Lower lobe of right lung (tissue), 2 donors: ENCODE results near the gene IRAK2. TPM values are rescaled to one million over a fixed set of nuclear protein-coding genes. Genes with fewer than 3 reads are reported as not detected.
"Not testable (repeated sequence)": the region's sequence is repeated elsewhere in the genome, so short reads cannot be mapped to it uniquely, and the experiment has no call there.

ENCODE experiments used
- ATAC-seq, 2 donors: fragments of 200-7000 bp; cut with Tn5 transposase; one replicate each; pipeline ENCODE4 v1.9.1; 2020 to 2022; ENCODE audit warnings: mild to moderate bottlenecking in 2 of 2, moderate library complexity in 2 of 2
- DNase-seq: peaks from one replicate; pipeline ENCODE4 v3.0.0-alpha.2; 2020
- H3K27ac ChIP-seq: fragments of 200-600 bp; one replicate; pipeline ENCODE4 v1.8.0; 2022
- H3K27me3 ChIP-seq: fragments of 200-600 bp; one replicate; pipeline ENCODE4 v1.8.0; 2022; ENCODE audit warnings: low read depth
- H3K36me3 ChIP-seq: fragments of 200-600 bp; one replicate; pipeline ENCODE4 v1.8.0; 2022; ENCODE audit warnings: mild to moderate bottlenecking
- H3K4me1 ChIP-seq: fragments of 200-600 bp; one replicate; pipeline ENCODE4 v1.8.0; 2022
- H3K4me3 ChIP-seq: fragments of 200-600 bp; one replicate; pipeline ENCODE4 v1.8.0; 2022; ENCODE audit warnings: mild to moderate bottlenecking
- H3K9me3 ChIP-seq: fragments of 200-600 bp; one replicate; pipeline ENCODE4 v1.8.0; 2022
- CTCF ChIP-seq: fragments of 200-600 bp; IDR thresholded peaks from one replicate; pipeline ENCODE4 v1.8.0; 2022; ENCODE audit warnings: antibody characterized with exemption, mild to moderate bottlenecking
- intact Hi-C: fragments of 100-400 bp; cut with DNase I; formaldehyde crosslinking; loops from one replicate; pipeline ENCODE4 v1.11.0; 2022
- total RNA-seq: library from RNA; stranded (reverse); fragmentation: NEBNext Ultra II Directional; extraction: Animal tissue kit (Norgen Biotek cat#: 25700); gene quantifications from one replicate; pipeline ENCODE4 v1.2.1, GENCODE V29; 2021
- donor health status: DM: no; HTN: yes; CAD: no; lungs with severe emphysema.

IRAK2 gene
- total RNA-seq, 1 donor from 2014 or later = 3.9 TPM

- ATAC-seq (no peak), DNase-seq (no peak)
- Histone ChIP-seq H3K4me3 (no peak overlapping the region), H3K27me3 (no peaks in the 10 kb centered on the region), H3K27ac (no peak overlapping the region), H3K36me3 (peaks cover 56% of the 10 kb centered on the region), H3K4me1 (peaks cover 7% of the 10 kb centered on the region), H3K9me3 (no peaks in the 10 kb centered on the region)
- intact Hi-C loops = no loop called here
- no peak for TF ChIP-seq CTCF
These were observed 97.3 kb downstream of the IRAK2 start for GRCh38 chr3:10262027-10262426.

GRCh38 chr3:10263646-10264363, 99.1 kb downstream of the IRAK2 start:
- DNase-seq (no peak), ATAC-seq (peak; percentile 27 to 70)
- peaks cover 7% of the 10 kb centered on the region for H3K4me1 ChIP-seq
- no peaks in the 10 kb centered on the region for H3K27me3 ChIP-seq
- TF ChIP-seq CTCF = peak; percentile 40
- peaks cover 74% of the 10 kb centered on the region for H3K36me3 ChIP-seq
- no peaks in the 10 kb centered on the region for H3K9me3 ChIP-seq
- intact Hi-C loops = no loop called here
- H3K4me3 ChIP-seq = no peak overlapping the region
- no peak overlapping the region for H3K27ac ChIP-seq

- peaks cover 7% of the 10 kb centered on the region for H3K4me1 ChIP-seq
- H3K27ac ChIP-seq = no peak overlapping the region
- no peak overlapping the region for H3K4me3 ChIP-seq
- no peaks in the 10 kb centered on the region for H3K9me3 ChIP-seq
- no peaks in the 10 kb centered on the region for H3K27me3 ChIP-seq
- no peak for TF ChIP-seq CTCF
- DNase-seq (no peak), ATAC-seq (no peak)
- H3K36me3 ChIP-seq = peaks cover 73% of the 10 kb centered on the region
- intact Hi-C loops = no loop called here
These were observed 101.1 kb downstream of the IRAK2 start for GRCh38 chr3:10265833-10266232.

- not testable (repeated sequence) for H3K4me3 ChIP-seq, ATAC-seq, DNase-seq
These were observed 102.2 kb downstream of the IRAK2 start for GRCh38 chr3:10266936-10267335.

GRCh38 chr3:10268116-10268515, 103.4 kb downstream of the IRAK2 start:
- no peak for ATAC-seq
- Histone ChIP-seq H3K27ac (no peak overlapping the region), H3K4me3 (no peak overlapping the region), H3K4me1 (peaks cover 10% of the 10 kb centered on the region), H3K36me3 (peaks cover 73% of the 10 kb centered on the region), H3K9me3 (no peaks in the 10 kb centered on the region), H3K27me3 (no peaks in the 10 kb centered on the region)
- TF ChIP-seq CTCF = no peak
- intact Hi-C loops = no loop called here
- DNase-seq = no peak

More at GRCh38 chr3:10266936-10267335, 102.2 kb downstream of the IRAK2 start:
- H3K36me3 ChIP-seq = peaks cover 73% of the 10 kb centered on the region
- H3K27me3 ChIP-seq, H3K4me1 ChIP-seq, H3K27ac ChIP-seq, intact Hi-C loops, H3K9me3 ChIP-seq: not testable (repeated sequence)

- no peak overlapping the region for H3K4me3 ChIP-seq
- peaks cover 74% of the 10 kb centered on the region for H3K36me3 ChIP-seq
- H3K27me3 ChIP-seq = no peaks in the 10 kb centered on the region
- H3K9me3 ChIP-seq = no peaks in the 10 kb centered on the region
- intact Hi-C loops = no loop called here
- no peak for TF ChIP-seq CTCF
- no peak for DNase-seq
- no peak for ATAC-seq
- H3K4me1 ChIP-seq = peaks cover 15% of the 10 kb centered on the region
- H3K27ac ChIP-seq = no peak overlapping the region
These were observed 104.2 kb downstream of the IRAK2 start for GRCh38 chr3:10268930-10269329.
